Fibroblast of skin of left biceps (primary cell): ENCODE measurements around the gene ARSB.
"Not testable (repeated sequence)": the region's sequence is repeated elsewhere in the genome, so short reads cannot be mapped to it uniquely, and the experiment has no call there.

ENCODE experiments used
- DNase-seq, 2 experiments: peaks; one replicate each; pipeline ENCODE4 v3.0.0-alpha.2; 2013; ENCODE audit warnings: low read depth in 2 of 2

ARSB gene

DNA sequence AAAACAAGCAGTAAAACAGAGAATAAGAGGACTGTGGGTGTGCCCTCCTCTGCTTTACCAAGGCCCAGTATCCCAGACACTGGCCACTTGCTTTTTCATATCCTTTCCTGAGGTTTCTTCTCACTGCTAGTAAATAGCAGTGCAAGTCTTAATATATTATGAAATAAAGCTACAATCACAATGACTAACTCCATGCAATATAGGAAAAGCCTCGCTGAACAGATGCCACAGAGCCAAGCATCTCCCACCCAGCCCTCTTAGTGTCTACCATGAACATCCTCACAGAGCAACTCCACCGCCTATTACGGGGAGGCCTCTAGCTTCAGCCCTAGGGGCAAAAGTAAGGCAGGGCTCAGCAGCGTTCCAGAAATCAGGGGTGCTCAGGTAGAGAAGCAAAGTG, 205.8 kb downstream of the ARSB start:
- DNase-seq: no peak

DNA sequence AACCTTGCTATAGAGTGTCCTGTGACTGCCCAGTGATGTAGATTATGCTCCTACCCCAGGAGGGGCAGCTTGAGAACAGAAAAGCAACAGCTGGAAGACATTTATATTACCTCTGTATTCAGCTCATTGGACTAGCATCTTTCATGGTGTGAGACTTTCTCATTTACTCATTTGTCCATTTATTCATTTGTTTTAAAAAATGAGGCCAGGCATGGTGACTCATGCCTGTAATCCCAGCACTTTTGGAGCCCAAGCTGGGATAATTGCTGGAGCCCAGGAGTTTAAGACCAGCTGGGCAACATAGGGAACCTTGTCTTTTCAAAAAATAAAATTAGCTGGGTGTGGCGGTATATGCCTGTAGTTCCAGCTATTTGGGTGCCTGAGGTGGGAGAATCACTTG, 206.6 kb downstream of the ARSB start:
- DNase-seq: no peak

DNA sequence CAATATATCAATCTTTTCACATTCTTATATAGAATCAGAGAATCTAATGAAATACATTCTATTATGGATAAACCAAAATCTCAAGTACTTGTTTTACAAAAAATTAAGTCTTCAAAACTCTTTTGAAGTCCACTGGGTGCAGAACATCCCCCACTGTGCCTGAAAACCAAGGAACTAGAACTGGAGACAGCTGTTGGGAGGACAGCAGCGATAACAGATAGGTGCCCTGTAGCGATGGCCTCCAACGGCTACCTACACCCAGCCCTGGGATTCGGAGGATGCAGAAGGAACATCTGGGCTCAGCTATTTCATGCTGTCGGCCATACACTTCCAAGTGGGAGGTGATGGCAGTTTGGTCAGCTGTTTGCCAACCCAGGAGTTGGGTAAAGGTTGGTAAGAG, 207.2 kb downstream of the ARSB start:
- DNase-seq: no peak

DNA sequence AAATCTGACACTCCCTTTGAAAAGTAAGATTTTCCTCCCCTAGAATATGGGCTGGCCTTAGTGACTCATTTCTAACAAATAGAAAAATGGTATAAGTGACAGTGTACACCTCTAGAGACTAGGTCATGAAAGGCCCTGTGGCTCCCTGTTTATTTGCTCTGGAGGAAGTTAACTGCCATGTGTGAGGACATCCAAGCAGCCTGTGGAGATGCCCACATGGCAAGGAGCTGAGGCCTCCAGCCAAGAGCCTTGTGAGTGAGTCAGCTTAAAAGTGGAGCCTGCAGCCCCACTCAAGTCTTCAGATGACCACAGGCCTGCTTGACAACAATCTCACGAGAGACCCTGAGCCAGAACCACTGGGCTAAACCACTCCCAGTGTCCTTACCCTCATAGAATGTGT, 208.5 kb downstream of the ARSB start:
- no peak for DNase-seq

DNA sequence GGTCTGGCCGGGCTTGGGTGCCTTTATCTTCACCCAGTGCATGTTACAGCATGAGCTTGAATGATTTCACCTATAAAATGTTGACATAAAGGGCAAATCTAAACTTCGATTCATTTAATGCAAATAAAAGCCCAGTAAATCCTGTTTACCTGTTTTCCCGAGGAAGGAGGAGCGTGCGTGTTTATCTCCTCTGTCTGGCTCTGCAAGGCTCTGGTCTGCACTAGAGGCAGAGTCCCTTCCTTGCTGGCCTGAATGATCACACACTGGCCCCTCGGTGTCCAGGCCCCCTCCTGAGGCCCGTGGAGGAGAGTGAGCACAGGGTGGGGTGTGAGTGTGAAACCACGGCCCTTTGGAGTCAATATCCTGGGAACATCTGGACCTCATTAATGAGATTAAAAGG, 211.5 kb downstream of the ARSB start:
- no peak for DNase-seq

DNA sequence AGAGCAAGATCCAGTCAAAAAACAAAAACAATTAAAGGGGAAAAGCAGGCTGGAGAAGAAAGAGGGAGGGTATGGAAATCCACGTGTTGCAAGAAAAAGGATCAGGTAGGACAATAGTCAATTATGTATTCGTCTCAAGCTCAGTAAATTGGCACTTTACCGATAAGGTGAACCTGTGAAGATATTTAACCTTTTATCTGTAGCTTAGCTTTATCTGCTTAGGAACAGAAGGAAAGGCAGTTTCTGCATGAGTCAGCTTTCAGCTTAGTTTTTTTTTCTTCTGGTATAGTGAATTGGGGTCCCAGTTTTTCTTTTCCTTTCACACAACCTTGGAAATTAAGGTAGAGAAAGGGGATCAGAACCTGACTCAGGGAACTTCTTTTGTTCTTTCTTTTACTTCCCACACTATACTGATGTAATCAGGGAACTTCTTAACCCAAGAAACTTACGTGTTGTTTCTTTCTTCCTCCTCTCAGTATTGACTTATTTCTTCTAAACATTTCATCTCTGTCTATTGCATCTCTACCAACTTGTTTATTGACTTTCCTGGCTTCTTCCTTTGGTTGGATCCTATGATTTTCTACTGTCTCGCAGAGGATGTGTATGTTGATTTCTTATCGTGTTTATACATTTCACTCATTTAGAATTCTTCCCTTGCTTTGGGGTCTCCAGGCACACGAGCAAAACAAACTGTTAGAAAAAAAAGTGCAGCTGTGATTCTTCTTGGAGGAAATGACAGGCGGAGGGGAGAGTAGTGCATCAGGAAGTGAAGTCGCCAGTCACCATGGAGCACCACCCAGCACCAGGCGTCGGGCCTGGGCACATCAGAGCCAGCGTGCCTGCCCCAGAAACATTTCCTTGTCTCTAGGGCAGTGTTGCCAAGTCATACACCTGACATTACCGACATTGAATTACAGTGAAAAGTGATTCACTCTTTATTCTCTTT, 213.6 kb downstream of the ARSB start:
- DNase-seq: no peak

DNA sequence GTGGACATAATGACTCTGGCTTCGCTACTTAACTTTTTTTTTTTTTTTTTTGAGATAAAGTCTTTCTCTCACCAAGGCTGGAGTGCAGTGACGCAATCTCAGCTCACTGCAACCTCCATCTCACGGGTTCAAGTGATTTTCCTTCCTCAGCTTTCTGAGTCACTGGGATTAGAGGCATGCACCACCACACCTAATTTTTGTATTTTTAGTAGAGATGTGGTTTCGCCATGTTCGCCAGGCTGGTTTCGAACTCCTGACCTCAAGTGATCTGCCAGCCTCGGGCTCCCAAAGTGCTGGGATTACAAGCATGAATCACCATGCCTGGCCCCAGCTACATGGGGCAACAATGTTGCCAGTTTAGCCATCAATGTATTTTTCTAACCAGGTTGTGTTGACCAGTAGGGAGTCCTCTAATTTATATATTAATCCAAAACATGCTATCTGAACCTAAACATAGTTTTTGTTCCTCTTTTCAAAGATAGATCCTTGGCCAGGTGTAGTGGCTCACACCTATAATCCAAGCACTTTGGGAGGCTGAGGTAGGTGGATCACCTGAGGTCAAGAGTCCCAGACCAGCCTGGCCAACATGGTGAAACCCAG, 216.2 kb downstream of the ARSB start:
- DNase-seq: no peak

DNA sequence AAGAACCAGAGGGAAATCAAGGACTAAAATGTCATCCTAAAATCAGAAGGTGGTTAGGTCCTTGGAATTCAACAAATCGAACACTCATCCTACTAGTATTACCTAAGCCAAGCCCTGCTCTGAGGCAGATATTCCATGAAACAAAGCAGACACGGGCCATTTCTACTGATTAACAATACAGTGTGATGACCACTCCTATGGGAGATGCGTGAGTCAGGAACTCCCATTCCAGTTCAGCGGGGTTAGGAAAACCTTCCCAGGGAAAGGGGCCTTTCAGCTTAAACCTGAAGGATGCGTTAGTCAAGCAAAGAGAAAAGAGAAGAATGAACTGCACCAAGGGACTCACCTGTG, 218.7 kb downstream of the ARSB start:
- no peak for DNase-seq

DNA sequence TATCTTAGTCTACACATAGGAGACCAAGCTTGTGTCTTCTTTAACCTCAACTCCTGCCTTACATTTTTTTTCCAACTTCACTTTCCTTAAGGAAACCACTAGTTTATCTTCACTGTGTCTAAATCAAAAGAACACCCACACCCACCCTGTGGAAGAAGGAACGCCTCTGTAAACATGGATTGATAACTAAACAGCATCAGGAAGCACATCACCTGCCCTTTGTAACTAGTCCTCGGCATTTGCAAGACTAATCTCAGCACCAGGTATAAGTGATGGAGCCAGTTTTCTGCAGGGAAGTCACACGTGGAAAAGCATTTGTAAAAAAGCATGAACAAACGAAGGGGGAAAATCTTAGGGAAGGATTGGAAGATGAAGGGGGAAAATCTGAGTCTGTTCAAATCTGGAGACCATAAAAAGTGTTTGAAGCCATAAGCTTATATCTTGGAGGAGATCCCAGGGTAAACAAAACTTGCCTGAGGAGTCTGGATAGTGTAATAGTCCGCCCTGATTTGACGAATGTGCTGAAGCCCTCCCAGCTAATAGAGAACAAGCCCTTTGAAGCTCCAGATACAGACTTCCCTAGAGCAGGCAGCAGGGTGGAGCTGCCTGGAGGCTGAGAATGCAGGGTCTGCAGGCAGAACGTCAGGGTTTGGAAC, 219.2 kb downstream of the ARSB start:
- no peak for DNase-seq

DNA sequence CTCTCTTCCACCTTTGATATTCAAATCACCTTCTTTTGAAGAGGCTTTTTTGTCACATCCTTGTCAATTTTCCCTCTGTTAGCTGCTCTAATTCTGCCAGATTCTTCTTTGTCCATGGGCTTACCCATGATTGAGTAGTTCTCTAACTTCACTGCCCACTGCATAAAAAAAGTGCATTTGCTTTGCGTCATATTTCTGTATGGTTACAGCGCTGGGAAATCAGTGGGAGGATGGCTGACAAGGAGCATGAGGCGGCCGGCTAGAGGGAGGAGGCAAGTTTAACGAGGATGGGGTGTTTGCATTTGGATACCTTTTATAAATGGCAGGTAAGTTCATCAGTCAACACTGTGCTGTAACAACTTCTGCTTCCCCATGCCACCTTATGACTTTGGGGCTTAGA, 220.0 kb downstream of the ARSB start:
- no peak for DNase-seq

DNA sequence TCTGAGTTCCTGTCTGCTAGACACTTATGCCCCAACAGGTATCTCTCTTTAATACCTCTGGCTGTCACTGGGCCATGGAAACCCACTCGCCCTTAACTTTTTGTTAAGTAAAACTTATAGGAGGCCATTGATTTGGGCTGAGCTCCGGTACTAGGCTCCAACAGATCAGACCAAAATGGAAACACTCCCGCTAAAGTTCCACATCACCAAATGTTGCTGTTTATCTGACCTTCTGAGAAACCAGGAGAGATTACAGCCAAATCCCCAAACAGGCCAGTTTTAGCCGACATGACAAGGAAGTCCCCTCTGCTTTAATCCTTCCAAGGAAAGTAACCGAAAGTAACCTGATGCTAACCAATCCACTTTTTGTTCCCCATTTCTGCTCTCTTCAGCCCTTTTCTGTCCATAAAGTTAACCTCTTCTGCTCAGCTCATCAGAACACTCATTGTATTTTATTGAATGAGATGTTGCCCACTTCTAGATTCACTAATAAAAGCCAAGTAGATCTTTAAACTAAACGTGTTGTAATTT, 221.4 kb downstream of the ARSB start:
- no peak for DNase-seq

DNA sequence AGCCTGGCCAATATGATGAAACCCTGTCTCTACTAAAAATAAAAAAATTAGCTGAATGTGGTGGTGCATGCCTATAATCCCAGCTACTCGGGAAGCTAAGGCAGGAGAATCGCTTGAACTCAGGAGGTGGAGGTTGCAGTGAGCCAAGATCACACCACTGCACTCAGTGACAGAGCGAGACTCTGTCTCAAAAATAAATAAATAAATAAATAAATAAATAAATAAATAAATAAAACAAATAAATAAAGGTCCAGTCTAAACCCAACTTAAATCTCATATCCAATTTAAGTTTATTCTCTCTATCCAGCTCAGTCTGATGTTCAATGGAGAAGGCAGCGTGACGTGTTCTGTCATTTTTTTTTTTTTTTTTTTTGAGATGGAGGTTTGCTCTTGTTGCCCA, 222.4 kb downstream of the ARSB start:
- not testable (repeated sequence) for DNase-seq

DNA sequence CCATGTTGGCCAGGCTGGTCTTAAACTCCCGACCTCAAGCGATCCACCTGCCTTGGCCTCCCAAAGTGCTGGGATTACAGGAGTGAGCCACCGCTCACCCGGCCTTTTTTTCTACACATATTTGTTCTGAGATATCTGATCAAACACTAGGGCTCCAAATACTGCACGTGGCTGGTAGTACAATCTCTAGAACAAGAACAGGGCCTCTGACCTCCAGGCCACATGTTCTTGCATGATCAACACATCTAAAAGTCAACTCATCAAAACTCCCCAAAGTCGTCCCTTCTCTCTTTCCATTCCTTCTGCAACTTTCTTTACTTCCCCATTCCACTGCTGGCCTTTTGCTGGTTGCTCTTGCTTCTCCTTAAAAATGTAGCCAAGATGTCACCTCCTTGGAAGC, 223.3 kb downstream of the ARSB start:
- no peak for DNase-seq

DNA sequence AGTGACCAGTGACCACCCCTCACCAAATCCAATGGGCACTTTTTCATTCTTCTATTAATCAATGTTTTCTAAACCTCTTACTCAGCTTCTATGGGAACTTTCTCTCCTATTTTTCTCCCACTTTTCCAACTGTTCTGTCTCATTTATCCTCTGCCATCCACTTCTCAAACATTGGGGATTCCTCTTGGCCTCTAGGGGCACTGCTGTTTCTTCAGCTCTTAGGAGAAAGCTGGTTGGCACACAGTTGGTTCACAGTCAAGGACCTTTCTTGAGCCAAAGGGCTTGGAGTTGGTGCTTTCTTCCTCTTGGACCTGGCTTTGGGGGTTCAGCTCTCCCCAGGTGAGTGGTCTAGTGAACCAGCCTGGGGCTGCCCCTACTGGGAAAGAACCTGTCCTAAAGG, 224.3 kb downstream of the ARSB start:
- no peak for DNase-seq

DNA sequence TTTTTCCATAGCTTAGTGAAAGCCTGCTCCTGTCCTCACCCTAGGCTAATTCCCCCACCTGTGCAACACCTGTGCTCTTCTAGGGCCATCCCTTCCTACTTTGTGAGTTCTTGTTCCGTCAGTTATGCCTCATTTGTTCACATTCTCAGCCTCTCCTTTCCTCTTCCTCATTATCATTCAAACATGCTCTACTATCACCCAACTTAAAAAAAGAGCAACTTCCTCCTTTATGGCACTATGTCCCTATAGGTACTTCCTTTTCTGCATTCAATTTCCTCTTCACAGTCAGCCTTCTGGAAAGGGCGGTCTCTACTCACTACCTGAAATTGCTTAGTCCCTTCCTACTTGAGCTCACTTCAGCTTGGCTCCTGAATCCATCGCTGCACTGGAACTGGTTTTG, 224.7 kb downstream of the ARSB start:
- DNase-seq: no peak

DNA sequence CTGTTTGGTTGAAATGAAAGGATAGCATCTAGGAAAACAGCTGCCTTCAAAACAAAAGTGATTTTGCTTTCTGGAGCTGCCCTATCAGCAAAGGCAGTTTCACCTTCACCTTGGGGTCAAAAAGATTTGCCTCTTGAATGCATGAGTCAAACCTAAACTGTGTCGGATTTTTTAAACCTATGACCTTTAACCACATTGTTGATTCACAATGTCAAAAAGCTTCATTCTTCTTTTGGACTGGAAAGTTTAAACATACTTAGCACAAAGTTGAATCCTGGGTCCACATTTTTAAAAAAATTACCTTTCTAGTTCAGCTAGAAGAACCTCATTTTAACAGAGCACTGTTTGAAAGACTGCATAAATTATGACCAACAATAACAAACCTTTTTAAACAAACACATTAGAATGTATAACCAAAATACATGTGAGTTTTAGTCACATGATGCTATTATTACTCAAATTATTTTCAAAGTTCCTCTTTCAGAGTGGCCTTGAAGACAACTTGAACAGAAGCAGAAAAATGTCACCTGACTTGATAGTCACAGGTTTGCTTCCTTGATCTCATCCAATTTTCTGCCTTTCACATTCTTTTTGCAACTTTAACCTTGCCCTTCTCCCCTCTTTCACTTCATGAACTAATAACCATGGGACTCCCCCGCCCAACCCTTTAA, 226.8 kb downstream of the ARSB start:
- DNase-seq: no peak

DNA sequence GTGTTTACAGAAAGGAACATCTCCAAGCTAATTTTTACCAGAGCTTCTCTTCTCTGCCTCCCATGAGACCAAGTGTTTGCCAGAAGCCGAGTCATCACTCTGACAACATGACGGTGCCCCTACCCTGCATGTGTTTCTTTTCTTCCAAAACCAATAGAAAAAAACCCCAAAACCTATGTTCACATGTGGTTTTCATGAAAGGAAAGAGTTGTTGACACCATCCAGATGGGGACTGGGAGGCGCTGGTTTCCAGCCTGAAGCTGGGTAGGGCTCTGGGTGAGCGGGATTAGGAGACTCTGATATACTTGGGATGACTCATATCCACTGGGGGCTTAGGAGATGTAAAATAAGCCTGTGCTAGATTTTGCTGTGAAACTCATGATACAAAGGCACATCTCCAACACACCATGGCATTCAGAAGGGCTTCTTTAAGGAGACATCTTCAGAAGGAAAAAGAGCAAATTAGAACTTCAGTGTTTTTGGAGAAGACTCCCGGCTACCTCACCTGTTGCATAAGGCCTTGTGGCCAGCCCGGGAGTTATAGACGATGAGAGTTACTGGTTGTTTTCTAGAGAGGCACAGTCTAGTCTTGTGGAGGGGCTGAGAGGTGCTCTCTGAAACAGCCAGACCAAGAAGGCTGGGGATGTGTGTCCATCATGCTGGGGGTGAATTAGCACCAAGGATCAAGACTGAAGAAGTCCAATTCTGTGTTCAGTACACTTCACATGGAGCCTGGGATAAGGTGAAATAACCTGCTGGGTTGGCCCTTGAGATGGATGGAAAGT, 227.6 kb downstream of the ARSB start:
- DNase-seq: peak; percentile 93 to 94

DNA sequence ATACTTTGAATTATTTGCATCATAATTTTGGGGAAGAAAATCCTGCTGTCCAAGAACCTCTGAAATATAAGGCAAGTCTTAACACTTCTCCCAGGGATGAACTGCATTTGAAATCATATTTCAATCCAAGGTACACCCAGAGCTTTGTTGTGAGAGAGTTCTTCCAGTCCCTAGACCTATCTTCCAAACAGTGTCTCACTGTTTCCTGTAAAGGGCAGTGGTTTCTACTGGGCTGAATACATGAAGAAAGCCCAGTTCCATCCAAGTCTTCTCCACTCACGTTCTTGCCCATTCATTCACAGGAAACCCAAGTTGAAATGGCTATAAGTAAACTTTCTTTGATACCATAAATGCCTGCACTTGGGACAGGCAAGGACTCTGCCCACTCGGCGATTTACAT, 228.3 kb downstream of the ARSB start:
- no peak for DNase-seq

DNA sequence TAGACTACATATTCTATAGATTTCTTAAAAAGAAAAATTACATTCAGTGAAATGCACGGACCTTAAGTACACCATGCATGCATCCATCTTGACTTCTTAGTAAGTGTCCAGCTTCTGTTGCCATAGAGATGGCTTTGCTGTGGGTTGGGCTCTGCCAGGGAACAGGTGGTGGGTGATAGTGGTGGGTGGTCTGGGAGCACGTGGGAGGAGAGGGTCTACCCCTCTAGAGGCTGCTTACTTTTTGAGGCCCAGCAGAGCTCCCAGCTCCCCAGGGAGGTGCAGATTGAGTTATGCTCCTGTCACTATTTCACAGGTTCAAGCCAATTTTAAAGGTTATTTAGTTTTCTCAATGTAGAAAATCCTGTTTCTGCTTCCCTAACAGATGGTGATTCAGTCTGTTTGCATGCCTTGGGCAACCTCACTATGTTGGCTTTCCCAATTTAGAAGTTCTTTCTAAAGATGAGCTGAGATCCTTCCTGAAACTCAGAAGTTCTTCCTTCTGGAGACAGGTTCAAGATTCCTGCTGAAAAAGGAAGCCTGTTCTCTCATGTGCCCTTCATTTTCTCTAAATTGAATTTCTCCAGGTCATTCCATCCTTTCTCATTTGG, 229.2 kb downstream of the ARSB start:
- no peak for DNase-seq

DNA sequence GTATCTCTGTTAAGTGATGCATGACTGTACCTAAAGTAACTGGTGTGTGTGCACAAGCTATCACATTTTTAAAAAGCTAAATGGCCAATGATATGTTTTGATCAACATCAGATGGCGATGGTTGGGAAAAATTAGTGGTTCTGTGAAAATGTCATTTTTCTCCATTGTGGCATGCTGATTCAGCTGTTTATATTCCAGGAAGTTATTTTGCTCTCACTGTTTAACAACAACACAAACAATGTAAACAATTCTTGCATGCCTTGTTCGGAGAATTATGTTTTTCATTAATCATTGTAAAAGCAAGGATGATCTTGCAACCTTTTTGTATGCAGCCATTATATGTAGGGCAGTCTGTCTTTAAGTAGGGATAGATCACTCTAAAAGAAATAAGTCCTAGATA, 230.5 kb downstream of the ARSB start:
- DNase-seq: no peak

DNA sequence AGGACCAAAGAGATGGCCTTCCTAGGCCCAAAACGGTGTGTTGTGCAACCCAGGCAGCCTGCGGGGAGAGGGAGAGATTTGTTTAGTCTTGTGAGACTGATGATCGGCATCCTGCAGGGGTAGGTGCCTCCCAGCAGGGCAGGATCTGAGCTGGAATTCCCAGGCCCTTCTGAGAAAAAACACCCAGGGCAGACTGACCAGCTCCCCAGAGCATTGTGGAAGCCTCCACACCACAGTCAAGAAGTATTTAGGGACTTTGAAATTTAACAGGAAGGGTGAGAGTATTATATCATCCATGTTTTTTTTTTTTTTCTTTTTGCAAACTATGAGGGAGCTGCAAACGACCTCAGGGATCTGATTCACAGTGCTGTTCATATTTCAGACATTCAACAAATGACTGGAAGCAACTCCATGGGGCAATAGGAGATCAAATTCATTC, 232.0 kb downstream of the ARSB start:
- no peak for DNase-seq
